ENCODE data around the gene CAMSAP1.
A peak's percentile ranks its signal among the peaks of the same experiment; 100 is the strongest.

CAMSAP1 gene

DNA sequence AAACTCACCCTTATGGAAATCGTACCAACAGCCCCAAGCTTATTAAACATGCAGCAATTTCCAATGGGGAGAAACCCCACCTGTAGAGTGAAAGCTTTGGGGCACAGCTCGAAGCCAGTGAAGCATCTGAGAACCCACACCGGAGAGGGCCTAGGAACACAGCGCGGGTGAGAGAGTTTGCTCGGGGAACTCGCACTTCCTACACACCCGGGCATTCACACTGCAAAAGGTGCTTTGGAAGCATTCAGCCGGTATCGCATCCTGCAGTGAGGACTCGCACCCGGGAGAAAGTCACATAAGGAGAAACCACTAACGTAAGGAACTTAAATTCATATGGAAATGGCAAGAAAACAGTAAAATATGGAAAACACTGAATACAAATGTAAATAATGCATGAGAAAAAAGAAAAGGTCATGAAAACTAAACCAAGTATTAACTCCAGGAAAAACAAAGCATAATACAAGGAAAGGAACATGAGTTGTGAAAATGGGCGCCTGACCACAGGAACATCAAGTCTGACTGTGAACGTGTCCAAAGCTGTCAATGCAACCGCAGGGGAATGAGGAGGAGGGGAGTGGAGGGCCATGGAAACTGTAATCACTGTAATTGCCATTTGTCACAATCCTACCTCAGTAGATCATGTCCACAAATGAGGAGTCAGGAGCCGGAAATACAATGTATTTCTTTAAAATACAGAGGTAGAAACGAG lies 28.7 kb downstream of the CAMSAP1 start:
- DNase-seq: no peak

DNA sequence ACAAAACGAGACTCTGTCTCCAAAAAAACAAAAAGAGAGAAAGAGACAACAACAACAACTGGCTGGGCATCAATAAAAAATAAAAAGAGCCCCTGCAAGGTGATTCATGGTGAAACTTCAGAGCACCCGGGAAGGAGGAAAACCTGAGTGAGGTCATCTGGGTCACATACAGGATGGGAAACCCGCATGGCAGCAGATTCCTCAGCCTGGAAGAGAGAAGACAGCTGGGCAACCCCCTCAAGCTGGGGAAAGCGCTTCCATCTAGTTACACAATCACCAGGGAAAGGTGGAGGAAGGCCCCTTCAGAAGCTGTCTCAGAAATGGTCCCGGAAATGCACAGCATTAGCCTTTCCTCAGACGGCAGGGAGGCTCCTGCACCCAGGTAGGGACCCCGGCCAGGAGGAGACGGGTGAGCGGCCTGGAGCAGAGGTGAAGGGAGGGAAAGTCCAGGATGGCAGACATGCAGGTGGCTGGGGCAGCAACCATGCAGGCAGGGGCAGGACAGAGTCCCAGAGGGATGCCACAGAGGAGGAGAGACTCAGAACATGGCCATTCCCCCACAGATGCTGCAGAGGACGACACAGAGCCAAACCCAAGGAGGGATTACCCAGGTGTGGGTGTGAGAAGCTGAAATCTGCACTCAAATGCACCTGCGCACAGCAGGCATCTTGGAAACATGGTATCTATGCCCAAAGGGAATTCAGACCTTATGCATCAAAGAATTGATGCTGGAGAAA lies 29.4 kb downstream of the CAMSAP1 start:
- no peak for DNase-seq

DNA sequence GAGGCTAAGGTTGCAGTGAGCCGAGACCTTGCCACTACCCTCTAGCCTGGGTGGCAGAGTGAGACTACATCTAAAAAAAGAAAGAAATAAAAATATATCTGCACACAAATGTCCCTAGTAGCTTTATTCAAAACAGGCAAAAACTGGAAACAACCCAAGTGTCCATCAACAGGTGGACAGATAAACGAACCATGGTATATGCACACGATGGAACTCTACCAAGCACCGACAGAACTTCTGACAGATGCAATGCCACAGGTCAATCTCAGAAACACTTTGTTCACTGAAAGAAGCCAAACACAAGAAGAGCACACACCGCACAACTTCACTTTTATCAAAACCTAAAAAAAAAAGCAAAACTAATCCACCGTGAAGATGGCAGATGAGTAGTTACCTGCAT lies 30.4 kb downstream of the CAMSAP1 start:
- DNase-seq: no peak

DNA sequence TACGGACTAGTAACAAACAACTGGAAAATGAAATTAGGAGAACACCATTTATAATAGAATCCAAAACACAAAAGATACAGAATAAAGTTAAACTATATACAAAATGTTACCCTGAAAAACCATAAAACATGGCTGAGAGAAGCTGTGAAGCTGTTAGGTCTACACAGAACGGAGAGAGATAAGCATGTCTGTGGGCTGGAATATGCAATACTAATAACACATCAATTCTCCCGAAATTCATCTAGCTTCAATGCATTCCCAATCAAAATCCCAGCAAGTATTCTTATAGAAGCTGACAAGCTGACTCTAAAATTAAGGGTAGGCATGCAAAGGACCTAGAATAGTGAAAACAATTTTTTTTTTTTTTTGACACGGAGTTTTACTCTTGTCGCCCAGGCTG lies 32.5 kb downstream of the CAMSAP1 start:
- DNase-seq: no peak

DNA sequence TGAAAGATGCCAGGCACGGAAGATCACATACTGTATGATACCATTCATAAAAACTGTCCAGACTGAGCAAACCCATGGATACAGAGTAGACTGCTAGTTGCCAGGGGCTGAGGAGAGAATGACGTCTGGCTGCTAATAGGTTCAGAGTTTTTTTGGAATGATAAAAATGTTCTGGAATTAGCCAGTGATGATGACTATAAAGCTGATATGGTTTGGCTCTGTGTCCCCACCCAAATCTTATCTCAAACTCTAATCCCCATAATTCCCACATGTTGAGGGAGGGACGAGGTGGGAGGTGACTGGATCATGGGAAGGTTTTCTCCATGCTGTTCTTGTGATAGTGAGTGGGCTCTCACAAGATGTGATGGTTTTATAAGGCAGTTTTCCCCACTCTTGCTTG lies 37.4 kb downstream of the CAMSAP1 start:
- DNase-seq: no peak

DNA sequence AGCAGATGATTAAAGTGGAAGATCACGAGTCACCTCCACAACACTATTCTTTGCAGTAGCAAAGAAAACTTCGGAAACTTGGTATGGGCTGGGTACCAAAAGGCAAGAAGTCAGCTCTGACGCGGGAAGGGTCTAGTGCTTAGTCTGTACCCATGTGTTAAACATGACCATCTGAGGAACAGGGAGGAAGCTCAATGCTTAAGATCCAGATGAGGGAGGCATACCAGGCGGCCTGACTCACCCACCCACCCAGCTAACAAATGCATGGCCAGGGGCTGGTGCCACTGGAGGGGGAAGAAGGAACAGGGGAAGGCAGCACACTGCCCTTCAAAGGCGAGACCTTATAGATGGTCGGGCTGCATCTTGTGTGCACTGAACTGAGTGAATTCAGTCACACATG lies 41.8 kb downstream of the CAMSAP1 start:
- no peak for DNase-seq

DNA sequence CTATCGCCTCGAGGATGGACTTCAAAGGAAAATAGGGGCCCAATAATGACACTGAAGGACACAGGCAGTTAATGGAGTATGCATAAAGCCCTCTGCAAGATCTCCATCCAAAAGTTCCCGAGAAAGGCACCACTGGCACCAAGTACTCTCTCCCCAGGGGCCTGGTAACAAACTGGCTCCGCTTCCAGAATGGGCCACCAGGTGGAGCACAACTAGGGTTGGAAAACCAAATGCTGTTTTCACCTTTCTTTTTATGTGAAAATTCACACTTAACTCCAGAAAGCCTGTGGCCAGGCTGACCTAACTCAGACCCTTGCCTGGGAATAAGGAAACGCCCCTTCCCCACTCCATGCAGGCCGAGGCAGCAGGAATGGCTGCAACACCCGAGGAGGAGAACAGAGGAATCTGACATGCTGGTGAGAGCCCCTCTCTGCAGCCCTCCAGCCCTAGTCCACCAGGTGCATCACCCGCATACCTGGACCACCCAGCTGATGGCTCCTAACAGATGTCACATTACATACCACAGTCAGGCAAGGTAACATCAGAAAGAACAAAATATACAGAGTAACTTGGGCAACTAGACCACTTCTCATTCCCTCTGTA lies 42.8 kb downstream of the CAMSAP1 start:
- DNase-seq: peak; percentile 61

DNA sequence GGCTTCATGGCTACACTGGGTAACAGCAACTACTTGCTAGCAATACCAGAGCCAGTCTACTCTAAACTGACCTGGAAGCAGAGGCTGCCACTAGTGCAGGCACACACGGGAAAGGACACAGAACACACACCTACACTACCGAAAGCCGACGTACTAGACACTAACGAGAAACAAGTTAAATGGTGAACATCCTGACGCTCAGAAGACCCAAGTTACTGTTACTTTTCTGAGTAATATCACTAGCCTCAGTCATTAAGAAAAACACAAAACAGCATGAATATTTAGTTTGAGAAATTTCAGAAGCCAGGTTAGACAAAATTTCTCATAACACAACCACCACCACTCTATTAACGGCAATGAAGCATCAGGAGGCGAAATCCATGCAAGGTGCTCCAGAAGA lies 44.5 kb downstream of the CAMSAP1 start:
- DNase-seq: no peak

DNA sequence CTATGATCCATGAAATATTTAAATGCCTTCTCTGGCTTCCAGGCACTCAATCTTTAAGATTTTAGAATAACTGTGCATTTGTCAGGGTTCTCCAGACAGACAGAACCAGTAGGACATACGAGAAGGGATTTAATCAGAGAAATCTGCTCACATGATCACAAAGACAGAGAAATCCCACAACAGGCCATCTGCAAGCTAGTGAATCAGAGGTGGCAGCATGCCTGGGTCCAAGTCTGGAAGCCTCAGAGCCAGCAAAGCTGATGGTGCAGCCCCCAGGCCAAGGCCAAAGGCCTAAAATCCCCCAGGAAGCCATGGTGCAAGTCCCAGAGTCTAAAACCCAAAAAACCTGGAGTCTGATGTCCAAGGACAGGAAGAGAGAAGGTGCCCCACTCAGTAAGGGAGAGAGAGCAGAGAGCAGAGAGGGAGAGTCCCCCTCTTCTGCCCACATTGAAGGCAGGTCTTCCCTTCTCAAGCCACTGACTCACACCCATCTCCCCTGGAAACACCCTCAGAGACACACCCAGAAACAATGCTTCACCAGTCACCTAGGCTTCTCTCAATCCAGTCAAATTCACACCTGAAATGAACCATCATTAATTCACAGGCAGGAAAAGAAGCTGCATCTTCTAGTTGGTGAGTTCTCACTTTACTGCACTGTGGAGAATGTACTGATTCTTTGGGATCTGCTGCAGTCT lies 48.7 kb downstream of the CAMSAP1 start:
- DNase-seq: no peak

DNA sequence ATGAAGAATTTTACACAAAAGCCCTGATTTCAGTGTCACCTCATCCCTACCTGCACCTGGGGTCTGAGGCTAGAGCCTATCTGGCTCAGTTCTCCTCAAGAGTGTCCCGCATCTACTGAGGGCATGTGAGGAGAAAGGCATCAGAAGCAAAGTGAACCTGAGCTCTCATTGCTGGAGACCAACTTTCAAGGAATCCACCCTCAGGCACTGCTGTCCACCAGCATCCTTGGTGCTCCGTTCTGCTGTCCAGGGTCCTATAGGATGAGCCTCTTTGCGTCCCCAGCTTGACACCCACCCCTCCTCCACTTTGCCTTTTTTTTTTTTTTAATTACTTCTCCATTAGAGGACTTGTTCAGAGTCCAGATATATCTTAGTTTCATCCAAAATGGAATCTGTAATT lies 49.5 kb downstream of the CAMSAP1 start:
- DNase-seq: no peak

DNA sequence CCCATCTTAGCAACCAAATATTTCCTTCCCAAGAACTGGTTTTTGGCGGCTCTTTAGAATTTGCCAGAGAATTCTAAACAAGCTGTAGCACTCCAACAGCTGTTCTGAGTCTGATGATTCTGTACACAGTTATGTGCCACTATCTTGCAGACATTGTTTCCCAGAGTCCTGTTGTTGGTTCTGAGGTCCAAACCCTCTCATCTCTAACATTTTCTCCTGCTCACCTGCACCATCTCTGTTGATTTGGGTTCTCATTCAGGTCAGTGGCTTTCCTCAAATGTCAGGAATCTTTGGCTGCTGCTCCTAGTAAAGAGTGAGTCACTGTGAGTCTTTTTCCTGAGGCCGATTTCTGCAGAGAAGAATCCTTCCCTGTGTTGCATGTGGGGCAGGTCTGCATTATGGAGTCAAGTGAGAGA lies 50.0 kb downstream of the CAMSAP1 start:
- no peak for DNase-seq

DNA sequence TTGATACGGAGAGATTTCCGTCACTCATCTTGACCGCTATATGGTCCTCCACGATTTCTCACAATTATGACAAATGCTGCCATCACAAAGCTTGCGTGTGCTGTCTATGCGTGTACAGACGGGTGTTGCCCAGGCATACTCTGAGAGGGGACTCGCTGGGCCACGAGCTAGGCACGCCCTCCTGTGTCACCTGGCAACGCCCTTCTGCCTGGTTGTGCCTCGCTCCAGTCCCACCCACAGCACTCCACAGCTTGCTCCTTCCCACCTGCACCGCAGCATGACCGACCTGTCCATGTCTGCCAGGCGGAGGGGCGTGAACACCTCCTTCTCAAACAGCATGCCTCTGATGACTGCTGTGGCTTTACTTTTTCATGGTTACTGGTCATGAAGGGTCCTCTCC lies 55.6 kb downstream of the CAMSAP1 start:
- DNase-seq: no peak

DNA sequence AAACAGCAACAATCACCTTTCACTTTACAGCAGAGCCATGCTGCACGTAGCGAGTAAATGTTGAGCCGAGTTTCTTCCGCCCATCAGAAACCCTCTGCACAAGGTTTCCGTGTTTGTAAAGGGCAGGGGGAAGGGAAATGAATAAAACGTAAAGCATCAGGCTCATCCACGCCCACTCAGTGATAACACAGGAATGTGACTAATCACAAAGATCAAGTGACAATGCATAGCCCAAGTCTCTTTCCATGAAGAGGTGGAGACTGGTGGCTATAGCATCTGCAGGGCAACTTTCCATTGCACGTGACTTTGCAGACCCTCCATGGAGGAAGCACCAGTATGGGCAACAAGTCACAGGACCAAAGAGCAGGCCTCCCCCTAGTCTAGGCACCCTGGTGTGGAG lies 56.6 kb downstream of the CAMSAP1 start:
- peak; percentile 22 for DNase-seq

DNA sequence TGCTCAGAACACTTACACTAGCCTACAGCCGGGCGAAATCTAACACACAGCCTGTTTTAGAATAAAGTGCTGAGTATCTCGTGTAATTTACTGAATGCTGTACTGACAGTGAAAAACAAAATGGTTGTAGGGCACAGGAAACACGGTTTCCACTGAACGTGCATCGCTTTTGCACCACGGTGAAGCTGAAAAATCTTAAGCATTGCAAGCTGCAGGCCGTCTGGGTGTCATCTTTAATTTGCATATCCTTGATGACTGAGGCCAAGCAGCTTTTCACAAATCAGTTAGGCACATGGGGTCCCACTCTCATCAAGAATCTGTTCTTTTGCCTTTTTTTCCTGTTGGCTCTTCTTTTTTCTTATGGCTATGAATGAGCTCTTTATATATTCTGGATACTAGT lies 58.2 kb downstream of the CAMSAP1 start:
- DNase-seq: no peak

DNA sequence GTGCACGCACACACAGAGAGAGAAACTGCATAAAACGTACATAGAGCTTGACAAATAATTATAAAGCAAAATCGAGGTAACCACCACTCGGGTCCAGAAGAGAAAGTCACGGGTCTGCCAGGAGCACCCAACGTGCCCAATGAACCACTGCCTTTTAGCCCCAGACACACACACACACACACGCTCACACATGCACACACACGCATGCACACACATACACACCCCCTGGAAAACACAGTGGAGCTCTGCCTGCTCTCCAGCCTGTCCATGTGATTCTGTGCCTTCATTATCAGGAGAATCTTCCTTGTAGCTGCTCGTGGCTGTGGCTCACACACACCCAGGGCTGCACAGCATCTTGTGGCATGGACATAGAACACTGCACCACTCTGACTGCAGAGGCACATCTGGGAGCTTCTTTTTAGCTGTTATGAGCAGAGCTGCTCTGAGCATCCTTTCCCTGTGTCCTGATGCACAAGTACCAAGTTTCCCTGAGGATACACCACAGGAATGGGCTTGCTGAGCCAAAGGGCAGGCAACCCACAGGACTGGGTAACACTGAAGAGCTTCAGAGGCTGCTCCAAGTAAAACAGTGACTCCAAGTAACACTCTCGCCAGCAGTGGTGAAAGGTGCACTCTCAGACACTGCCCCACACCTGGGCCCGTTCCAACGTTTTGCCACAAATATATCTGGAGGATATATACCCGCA lies 58.9 kb downstream of the CAMSAP1 start:
- DNase-seq: no peak

DNA sequence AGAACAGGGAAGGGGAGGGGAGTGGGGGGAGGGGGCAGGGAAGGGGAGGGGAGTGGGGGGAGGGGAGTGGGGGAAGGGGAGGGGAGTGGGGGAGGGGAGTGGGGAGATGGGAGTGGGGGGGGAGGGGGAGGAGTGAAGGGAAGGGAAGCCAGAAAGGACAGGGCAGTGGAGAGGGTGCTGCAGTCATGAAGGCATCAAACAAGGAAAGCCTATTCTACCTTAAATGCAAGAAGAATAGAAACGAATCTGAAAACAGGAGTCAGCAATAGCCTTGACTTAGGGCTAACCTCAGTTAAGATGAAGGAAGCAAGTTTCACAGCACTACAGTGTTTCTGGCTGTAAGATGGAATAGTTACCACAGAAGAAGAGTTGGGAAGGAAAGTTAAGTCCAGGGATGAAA lies 59.5 kb downstream of the CAMSAP1 start:
- DNase-seq: no peak

DNA sequence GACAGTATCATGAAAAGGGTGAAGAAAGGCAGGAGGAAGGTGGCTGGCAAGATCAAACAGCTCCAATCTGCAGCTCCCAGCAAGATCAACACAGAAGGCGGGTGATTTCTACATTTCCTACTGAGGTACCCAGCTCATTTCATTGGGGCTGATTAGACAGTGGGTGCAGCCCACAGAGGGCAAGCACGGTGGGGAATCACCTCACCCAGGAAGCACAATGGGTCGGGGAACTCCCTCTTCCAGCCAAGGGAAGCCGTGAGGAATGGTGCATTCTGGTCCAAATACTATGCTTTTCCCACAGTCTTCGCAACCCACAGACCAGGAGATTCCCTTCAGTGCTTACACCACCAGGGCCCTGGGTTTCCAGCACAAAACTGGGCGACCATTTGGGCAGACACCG lies 66.8 kb downstream of the CAMSAP1 start:
- no peak for DNase-seq

DNA sequence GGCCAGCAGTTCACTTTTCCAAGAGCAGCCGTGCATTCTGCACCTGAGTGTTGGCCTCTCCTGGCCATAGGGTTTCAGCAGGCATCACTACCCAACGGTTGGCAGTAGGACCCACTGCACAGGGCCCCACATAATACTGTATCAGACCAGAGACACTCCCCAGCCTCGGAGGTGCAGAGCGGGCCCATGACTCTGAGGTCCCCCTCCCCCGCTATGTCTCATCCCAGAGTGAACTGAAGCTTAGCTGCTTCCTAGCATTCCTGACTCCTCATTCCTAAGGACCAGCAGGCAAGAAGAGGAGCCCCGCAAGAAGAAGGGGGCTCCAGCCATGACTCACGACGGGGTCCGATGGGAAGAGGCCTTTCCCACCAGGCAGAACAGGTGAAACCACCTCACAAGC lies 67.2 kb downstream of the CAMSAP1 start:
- no peak for DNase-seq

DNA sequence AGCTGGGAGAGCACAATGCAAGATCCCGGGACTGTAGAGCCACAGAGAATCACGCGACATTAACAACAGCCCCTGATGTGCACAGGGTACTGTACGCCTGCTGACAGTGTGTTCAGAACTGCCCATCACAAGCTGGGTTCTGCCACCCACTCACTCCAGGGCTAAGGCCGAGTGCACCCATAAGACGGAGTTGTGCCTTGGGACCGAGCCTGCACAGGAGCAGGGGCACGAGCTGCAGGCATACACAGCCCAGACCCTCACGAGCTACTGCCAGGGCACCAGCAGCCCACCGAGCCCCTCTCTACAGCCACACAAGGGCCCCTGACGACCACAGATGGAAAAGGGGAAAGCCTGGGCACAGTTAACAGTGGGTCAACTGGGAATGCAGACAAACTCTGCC lies 67.8 kb downstream of the CAMSAP1 start:
- DNase-seq: no peak

DNA sequence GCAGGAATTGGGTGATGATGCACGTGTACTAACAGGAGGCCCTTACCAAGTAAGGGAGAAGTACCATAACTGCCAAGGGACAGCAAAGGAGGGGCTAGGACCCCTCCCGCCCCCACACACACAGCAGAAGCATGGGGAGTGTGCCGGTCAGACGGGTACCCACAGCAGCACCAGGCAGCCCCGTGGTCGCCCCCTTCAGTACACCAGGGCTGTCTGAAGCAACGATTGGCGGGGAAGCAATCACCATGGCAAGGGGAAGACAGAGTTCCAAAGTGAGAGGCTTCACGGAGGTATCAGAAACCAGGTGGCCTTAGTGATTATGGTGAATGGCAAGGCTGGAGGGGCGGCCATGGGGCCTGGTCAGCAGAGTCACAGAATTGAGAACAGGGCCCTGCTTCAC lies 72.2 kb downstream of the CAMSAP1 start:
- no peak for DNase-seq

DNA sequence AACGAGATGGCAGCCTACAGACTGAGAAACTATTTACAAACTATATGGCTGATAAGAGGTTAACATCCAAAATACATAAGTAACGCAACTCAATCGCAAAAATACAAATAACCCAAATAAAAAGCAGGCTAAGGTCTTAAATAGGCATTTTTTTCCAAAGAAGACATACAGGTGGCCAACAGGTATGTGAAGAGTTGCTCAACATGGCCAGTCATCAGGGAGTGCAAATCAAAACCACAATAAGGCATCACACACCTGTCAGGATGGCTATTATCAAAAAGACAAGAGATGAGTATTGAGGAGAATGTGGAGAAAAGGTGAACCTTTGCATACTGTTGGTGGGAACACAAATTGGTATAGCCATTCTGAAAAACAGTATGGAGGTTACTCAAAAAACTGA lies 73.5 kb downstream of the CAMSAP1 start:
- no peak for DNase-seq

DNA sequence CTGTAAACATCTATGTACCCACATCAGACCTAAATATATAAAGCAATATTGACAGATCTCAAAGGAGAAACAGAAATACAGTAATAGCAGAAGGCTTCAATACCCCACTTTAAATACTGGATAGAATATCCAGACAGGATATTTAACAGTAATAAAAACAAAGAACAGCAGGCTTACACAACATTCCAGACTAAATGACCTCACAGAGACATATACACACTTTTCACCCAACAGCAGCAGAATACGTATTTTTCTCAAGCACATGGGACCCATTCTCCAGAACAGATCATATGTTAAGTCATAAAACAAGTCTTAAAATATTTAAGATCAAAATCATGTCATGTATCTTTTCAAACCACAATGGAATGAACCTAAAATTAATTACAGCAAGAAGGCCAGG lies 76.8 kb downstream of the CAMSAP1 start:
- no peak for DNase-seq

DNA sequence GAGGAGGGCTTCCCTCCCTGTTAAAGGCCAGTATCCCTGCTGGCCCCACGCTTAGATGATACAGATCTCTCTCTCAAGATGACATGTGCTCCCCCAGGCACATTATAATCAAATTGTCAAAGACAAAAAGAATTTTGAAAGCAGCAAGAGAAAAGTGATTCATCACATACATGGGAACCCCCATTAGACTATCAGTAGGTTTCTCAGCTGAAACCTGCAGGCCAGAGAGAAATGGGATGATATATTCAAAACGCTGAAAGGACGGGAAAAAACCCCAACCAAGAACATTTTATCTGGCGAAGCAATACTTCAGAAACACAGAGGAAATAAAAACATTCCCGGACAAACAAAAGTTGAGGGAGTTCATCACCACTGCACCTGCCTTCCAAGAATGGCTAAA lies 78.7 kb downstream of the CAMSAP1 start:
- no peak for DNase-seq
